Measurements from ENCODE around the gene PELI2.
"Not testable (repeated sequence)": the region's sequence is repeated elsewhere in the genome, so short reads cannot be mapped to it uniquely, and the experiment has no call there.

The PELI2 gene

GRCh38 chr14:56143025-56143424, 24.8 kb downstream of the PELI2 start:
- no peak for DNase-seq (ENCODE audit: low read depth in 2 of 2)

- no peak for DNase-seq (ENCODE audit: low read depth in 2 of 2)
These were observed 26.0 kb downstream of the PELI2 start for GRCh38 chr14:56144176-56144575.

DNA sequence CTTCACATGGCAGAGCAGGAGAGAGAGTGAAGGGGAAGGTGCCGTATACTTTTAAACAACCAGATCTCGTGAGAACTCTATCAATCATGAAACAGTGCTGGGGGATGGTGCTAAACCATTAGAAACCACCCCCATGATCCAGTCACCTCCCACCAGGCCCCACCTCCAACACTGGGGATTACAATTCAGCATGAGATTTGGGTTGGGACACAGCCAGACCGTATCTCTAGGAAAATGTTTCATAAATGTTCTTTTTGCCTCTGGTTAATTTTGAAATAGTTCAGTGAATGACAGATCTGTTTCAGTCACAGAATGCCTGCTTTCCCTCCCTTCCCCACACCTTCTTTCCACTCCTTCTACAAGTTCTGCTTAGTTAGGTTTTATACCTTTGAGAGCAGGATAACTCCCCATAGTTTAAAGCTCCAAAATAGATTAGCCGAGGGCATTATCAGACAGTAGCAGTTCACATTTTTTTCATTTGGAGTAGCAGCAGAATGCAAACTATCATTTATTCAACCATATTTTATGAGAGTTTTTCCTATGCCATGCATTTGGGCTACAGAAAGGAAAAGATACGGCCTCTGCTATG, 27.1 kb downstream of the PELI2 start:
- DNase-seq (ENCODE audit: low read depth in 2 of 2): no peak

DNA sequence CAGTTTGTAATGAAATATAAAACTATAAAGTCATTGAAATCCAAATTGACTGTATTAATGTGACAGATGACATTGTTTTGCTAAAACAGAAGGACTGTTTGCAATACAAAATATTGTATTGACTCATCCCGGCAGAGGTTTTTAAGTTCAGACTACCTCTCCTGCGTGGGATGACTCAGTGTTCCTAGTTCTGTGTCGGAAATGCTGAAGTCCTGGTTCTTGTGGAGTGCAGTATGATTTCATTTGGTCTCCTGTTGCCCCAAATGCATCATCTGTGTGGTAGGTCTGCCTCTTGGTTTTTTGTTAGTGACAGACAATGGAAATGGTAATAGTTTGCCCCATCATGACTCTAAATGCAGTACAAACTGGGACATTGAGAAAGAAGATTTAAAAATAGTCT, 27.8 kb downstream of the PELI2 start:
- DNase-seq (ENCODE audit: low read depth in 2 of 2): no peak

DNA sequence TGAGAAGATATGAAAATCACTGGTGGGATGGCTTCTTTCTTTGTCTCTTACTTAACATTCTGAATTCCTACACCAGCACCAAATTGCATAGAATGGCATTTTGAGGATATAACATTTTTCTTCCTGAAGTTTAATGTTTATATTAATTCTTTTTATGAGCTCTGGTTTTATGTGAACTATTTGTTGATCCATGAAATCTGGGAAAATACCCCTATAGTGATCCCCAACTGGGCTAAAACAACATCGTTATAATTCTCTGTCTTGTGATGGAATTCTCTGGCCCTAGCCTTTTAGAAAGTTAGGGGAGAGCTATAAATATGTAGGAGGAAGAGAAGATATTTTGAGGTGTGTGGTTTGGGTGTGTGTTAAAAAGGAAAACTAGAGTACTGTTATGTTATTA, 29.2 kb downstream of the PELI2 start:
- DNase-seq (ENCODE audit: low read depth in 2 of 2): no peak

DNA sequence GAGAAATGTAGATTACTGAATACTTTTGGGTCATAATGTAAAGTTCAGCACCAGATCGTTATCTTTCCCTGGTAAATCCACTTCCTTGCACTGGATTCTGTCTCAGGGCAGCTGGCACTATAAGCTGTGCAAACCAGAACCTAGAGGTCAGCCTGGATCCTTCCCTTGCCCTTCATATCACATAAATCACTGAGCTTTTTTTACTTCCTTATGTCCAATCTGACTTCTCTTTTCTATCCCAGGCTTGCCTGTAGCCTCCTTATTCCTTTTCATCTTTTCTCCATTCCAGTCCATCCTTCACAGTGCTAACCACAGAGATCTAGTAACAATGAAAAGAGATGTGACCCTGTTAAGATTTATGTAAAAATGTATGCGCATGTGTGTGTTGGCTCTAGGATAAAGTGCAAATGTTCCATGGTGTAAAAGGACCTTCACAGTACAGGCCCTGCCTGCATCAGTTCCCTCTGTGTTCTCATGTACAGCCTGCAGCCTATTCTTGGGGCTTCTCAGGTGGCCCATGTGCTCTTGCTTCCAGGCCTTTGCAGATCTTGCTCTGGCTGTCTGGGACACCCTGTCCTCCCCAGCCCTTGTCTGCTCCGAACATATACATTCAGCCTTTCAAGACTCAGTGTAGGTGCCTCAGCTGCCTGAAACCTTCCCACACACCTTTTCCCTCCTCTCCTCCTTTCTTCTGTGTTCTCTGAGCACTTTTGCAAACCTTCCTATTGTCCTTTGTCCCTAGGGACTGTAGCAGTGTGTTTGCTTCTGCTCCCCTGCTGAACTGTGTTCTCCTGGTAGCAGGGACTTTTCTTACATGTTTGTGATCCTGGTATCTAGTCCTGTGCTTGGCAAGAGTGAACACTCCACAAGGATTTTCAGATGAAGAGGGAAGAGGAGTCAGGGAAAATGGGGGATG, 30.0 kb downstream of the PELI2 start:
- DNase-seq (ENCODE audit: low read depth in 2 of 2): no peak

DNA sequence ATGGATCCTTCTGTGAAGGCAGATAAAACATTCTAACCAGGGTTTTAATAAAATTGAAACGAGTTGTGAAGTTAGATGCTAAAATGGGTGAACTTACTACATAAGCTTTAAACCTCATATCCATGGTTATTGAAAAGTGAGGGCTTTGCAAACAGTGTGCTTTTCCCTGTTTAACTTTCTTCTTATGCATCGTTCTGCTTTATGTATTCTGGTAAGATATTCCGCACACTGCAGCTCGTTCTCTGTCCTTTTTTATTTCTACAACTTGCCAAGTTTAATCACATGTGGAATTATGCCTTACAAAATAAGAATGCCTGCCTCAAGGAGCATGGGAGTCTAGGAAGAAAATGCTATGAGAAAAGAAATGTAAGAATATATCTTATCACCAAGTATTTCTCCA, 30.9 kb downstream of the PELI2 start:
- no peak for DNase-seq (ENCODE audit: low read depth in 2 of 2)

- no peak for DNase-seq (ENCODE audit: low read depth in 2 of 2)
These were observed 31.8 kb downstream of the PELI2 start for GRCh38 chr14:56149995-56150394.

GRCh38 chr14:56150645-56151345, 32.6 kb downstream of the PELI2 start:
- DNase-seq (ENCODE audit: low read depth in 2 of 2): no peak

- no peak for DNase-seq (ENCODE audit: low read depth in 2 of 2)
These were observed 34.0 kb downstream of the PELI2 start for GRCh38 chr14:56152221-56152620.

- no peak for DNase-seq (ENCODE audit: low read depth in 2 of 2)
These were observed 35.1 kb downstream of the PELI2 start for GRCh38 chr14:56153267-56153666.

GRCh38 chr14:56154321-56154720, 36.1 kb downstream of the PELI2 start:
- no peak for DNase-seq (ENCODE audit: low read depth in 2 of 2)

DNA sequence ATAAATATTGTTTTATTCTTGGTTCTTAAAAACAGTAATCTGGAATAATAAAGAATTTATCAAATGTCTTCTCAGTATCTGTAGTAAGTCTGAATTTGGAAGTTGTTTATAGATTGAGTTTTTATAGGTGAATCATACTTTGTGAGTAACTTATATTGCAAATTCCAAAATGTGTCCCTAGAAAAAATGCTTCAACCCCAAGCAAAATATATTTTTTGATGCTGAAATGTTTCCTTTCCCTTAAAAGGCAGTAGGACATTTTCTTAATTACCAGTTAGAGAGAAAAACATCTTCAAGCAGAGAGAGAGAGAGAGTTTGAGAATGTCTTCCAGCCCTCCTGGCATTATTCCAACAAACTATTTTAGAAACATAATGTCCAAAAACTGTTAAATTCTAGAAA, 37.9 kb downstream of the PELI2 start:
- no peak for DNase-seq (ENCODE audit: low read depth in 2 of 2)

- no peak for DNase-seq (ENCODE audit: low read depth in 2 of 2)
These were observed 40.9 kb downstream of the PELI2 start for GRCh38 chr14:56159066-56159465.

DNA sequence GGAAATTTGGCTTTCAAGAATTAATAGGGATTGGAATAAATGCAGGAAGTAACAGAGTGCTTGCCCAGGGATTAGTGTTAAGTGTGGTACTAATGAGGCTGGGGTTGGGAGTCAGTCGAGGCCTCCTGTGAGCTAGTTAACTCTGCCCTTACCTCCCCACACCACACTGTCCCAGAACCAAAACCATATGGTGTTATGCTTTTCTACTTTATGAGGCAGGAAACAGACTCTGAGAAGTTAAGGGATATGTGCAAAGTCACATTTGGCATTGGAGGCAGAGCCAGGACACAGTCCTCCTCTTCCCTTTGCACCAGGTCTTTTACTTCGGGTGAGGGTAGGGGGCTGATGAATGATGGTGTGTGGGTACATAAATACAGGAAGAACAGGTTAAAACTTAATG, 41.9 kb downstream of the PELI2 start:
- no peak for DNase-seq (ENCODE audit: low read depth in 2 of 2)

DNA sequence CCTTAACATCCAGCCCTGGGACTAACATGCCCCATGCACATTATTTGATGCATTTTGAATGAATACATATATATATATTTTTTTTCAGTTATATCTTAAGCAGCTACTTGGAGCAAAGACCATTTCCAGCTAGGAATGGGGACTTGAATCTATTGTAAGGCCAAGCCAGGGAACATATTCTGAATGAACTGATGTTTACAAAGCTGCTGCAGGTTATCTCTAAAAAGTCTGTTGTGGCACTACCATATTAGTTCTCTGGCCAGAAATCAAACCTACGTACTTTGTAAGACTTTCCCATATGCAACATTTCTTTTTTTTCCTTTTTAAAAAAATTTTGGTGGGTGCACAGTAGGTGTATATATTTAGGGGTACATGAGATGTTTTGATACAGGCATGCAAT, 43.4 kb downstream of the PELI2 start:
- no peak for DNase-seq (ENCODE audit: low read depth in 2 of 2)

DNA sequence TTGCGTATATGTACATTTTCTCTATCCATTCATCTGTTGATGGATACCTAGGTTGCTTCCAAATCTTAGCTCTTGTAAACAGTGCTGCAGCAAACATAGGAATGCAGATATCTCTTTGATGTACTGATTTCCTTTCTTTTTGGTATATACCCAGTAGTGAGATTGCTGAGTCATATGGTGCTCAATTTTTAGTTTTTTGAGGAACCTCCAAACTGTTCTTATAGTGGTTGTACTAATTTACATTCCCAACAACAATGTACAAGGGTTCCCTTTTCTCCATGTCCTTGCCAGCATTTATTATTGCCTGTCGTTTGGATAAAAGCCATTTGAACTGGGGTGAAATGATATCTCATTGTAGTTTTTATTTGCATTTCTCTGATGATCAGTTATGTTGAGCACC, 44.3 kb downstream of the PELI2 start:
- DNase-seq (ENCODE audit: low read depth in 2 of 2): no peak

- not testable (repeated sequence) for DNase-seq (ENCODE audit: low read depth in 2 of 2)
These were observed 48.4 kb downstream of the PELI2 start for GRCh38 chr14:56166579-56166978.

GRCh38 chr14:56168007-56168616, 49.9 kb downstream of the PELI2 start:
- DNase-seq (ENCODE audit: low read depth in 2 of 2): no peak

- no peak for DNase-seq (ENCODE audit: low read depth in 2 of 2)
These were observed 51.8 kb downstream of the PELI2 start for GRCh38 chr14:56170028-56170427.

DNA sequence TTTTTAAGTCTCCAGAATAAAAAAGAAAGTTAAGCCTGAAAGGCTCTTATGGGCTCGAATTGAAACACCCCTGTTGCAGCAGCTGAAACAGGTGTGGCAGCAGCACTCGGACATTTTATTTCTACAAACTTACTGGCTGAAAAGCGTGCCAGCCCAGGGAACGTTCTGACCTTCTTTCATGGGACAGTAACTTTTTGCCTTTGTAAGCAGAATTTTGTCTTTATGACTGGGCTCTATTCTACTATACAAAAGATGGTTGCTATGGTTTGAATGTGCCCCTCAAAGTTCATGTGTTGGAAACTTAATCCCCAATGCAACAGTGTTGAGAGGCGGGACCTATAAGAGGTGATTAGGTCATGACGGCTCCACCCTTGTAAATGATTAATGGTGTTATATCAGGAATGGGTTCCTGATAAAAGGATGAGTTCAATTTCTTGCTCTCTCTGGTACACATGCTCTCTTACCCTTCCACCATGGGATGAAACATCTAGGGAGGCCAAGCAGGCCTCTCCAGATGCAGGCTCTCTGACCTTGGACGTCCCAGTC, 52.7 kb downstream of the PELI2 start:
- no peak for DNase-seq (ENCODE audit: low read depth in 2 of 2)

- DNase-seq (ENCODE audit: low read depth in 2 of 2): no peak
These were observed 53.9 kb downstream of the PELI2 start for GRCh38 chr14:56172074-56172473.

Data from stimulated activated CD8-positive, alpha-beta memory T cell treated with anti-CD3 and anti-CD28 coated beads, Interleukin-2, amount 100 ng/mL, for 1 hour (primary cell).